Testis (tissue), 3 donors: ENCODE data around the gene BUD13. TPM values are rescaled to one million over a fixed set of nuclear protein-coding genes. Genes with fewer than 3 reads are reported as not detected.

Experiments used
- DNase-seq: peaks from one replicate; pipeline ENCODE4 v3.0.0-alpha.2; 2019
- H3K27ac ChIP-seq, 2 donors: fragments of 200-600 bp; sonication (generic); one replicate each; pipeline ENCODE4 v1.5.1; 2019
- H3K27me3 ChIP-seq: fragments of 200-600 bp; sonication (generic); one replicate; pipeline ENCODE4 v1.5.1; 2019
- H3K36me3 ChIP-seq: fragments of 200-600 bp; sonication (generic); one replicate; pipeline ENCODE4 v1.5.1; 2017; ENCODE audit warnings: low read depth; ENCODE audit errors: missing control alignments
- H3K4me1 ChIP-seq: fragments of 200-600 bp; sonication (generic); one replicate; pipeline ENCODE4 v1.5.1; 2019
- H3K4me3 ChIP-seq, 2 donors: fragments of 200-600 bp; sonication (generic); one replicate each; pipeline ENCODE4 v1.5.1; 2017 to 2019
- H3K9me3 ChIP-seq: fragments of 200-600 bp; sonication (generic); one replicate; pipeline ENCODE4 v1.5.1; 2017
- CTCF ChIP-seq, 3 experiments: fragments of 450-650 bp in 2 of 3; fragments of 200-600 bp in 1 of 3; sonication (generic) in 1 of 3; IDR thresholded peaks; one replicate each; pipeline ENCODE4 v1.5.1; 2016 to 2019; ENCODE audit warnings: antibody characterized with exemption in 3 of 3, mild to moderate bottlenecking in 2 of 3, moderate library complexity in 1 of 3
- POLR2A ChIP-seq: fragments of 450-650 bp; IDR thresholded peaks from one replicate; pipeline ENCODE4 v1.6.1; 2017; ENCODE audit warnings: antibody characterized with exemption, mild to moderate bottlenecking, moderate library complexity
- WGBS, 2 donors: methylation state at CpG; one replicate each; pipeline ENCODE4 v1.1.5; 2018; 5-methylcytosine and 5-hydroxymethylcytosine counted together
- intact Hi-C: fragments of 100-400 bp; cut with DNase I; formaldehyde crosslinking; loops from one replicate; pipeline ENCODE4 v1.15.1; 2023; ENCODE audit warnings: low total_unique reads
- polyA plus RNA-seq: library from polyadenylated mRNA; stranded (reverse); fragments of 350-450 nt; fragmentation: Illumina TruSeq; extraction: RNeasy Lipid Tissue Mini Kit (QIAGEN cat#74804); gene quantifications from one replicate; pipeline ENCODE4 v1.2.3, GENCODE V29; 2014; ENCODE audit warnings: low read depth, low replicate concordance; ENCODE audit not compliant: insufficient read depth
- total RNA-seq, 2 donors: library from RNA; depleted of rRNA; stranded (reverse); fragments of >200 nt; gene quantifications; one replicate each; pipeline ENCODE4 v1.2.3, GENCODE V29; 2016

Gene BUD13
- total and polyA plus RNA-seq, 3 donors from 2014 or later: 25.9 to 47.2 (median 32.0) TPM

GRCh38 chr11:116787436-116787785, 14.6 kb upstream of the BUD13 start:
- TF ChIP-seq POLR2A (no peak), CTCF (IDR thresholded peaks at IDR 0.05) (no peak)
- Histone ChIP-seq H3K27ac (peak overlapping the region; percentile 61 to 84), H3K9me3 (no peaks in the 10 kb centered on the region), H3K36me3 (no peaks in the 10 kb centered on the region), H3K27me3 (no peaks in the 10 kb centered on the region), H3K4me3 (peak overlapping the region; percentile 98 to 99), H3K4me1 (peaks cover 11% of the 10 kb centered on the region)
- DNase-seq: peak; percentile 20
- WGBS, 2 donors: 0% methylated on average over 15 of the region's 15 CpGs
- intact Hi-C loops: no loop called here

GRCh38 chr11:116786966-116787365, 14.2 kb upstream of the BUD13 start:
- Histone ChIP-seq H3K4me1 (peaks cover 11% of the 10 kb centered on the region), H3K27ac (no peak overlapping the region), H3K9me3 (no peaks in the 10 kb centered on the region), H3K36me3 (no peaks in the 10 kb centered on the region), H3K4me3 (peak overlapping the region; percentile 98 to 99), H3K27me3 (no peaks in the 10 kb centered on the region)
- intact Hi-C loops: no loop called here
- DNase-seq: no peak
- WGBS, 2 donors: 48 to 58% methylated on average over 5 of the region's 5 CpGs
- TF ChIP-seq POLR2A (no peak), CTCF (IDR thresholded peaks at IDR 0.05) (no peak)

GRCh38 chr11:116786326-116786725, 13.5 kb upstream of the BUD13 start:
- Histone ChIP-seq H3K4me3 (no peak overlapping the region), H3K36me3 (no peaks in the 10 kb centered on the region), H3K27ac (no peak overlapping the region), H3K9me3 (no peaks in the 10 kb centered on the region), H3K27me3 (no peaks in the 10 kb centered on the region), H3K4me1 (peaks cover 8% of the 10 kb centered on the region)
- DNase-seq: no peak
- TF ChIP-seq CTCF (IDR thresholded peaks at IDR 0.05) (no peak), POLR2A (no peak)
- WGBS, 2 donors: 77 to 86% methylated on average over 2 of the region's 2 CpGs
- intact Hi-C loops: no loop called here

- TF ChIP-seq POLR2A: no peak
- no peak for TF ChIP-seq CTCF (IDR thresholded peaks at IDR 0.05)
- intact Hi-C loops: no loop called here
- Histone ChIP-seq H3K9me3 (no peaks in the 10 kb centered on the region), H3K4me1 (no peaks in the 10 kb centered on the region), H3K4me3 (no peak overlapping the region), H3K36me3 (no peaks in the 10 kb centered on the region), H3K27me3 (no peaks in the 10 kb centered on the region), H3K27ac (no peak overlapping the region)
- 89 to 97% methylated on average over 4 of the region's 4 CpGs for WGBS, 2 donors
- no peak for DNase-seq
Measured at GRCh38 chr11:116782728-116783127, 9.9 kb upstream of the BUD13 start.

GRCh38 chr11:116778556-116778955, 5.8 kb upstream of the BUD13 start:
- no peak for DNase-seq
- Histone ChIP-seq H3K27ac (no peak overlapping the region), H3K36me3 (no peaks in the 10 kb centered on the region), H3K27me3 (no peaks in the 10 kb centered on the region), H3K9me3 (no peaks in the 10 kb centered on the region), H3K4me3 (no peak overlapping the region), H3K4me1 (no peaks in the 10 kb centered on the region)
- TF ChIP-seq POLR2A: no peak
- TF ChIP-seq CTCF (IDR thresholded peaks at IDR 0.05): no peak
- intact Hi-C loops: no loop called here
- 88 to 93% methylated on average over 4 of the region's 4 CpGs for WGBS, 2 donors
